SK-N-SH treated with all-trans-retinoic acid at 6 μM for 48 hours (cell line): ENCODE measurements around the gene PAQR9.

ENCODE experiments used
- CSDC2 ChIP-seq: fragments of 250-450 bp; sonication (Bioruptor Pico); IDR thresholded peaks from 2 replicates; pipeline ENCODE4 v1.5.0; 2020; ENCODE audit warnings: mild to moderate bottlenecking, moderate library complexity
- ZFP30 ChIP-seq: fragments of 450-650 bp; formaldehyde crosslinking; IDR thresholded peaks from 2 replicates; pipeline ENCODE4 v1.5.0; 2022; ENCODE audit warnings: mild to moderate bottlenecking, moderate library complexity

- TF ChIP-seq CSDC2 (CRISPR knock-in tag) (no peak), ZFP30 (no peak)
These were observed 13.9 kb upstream of the PAQR9 start for GRCh38 chr3:142977399-142977728.
